Measurements from ENCODE around the gene ZNF521. TPM values are rescaled to one million over a fixed set of nuclear protein-coding genes. Genes with fewer than 3 reads are reported as not detected.

ZNF521 gene
- total and polyA plus RNA-seq, 2 donors (not counting 3 experiments of a cell fraction or from before 2014, with no cell fraction given): 111 to 168 TPM

- TF ChIP-seq POLR2A (IDR thresholded peaks at IDR 0.05; ENCODE audit: low read depth, low read length) (no peak), FOS (IDR thresholded peaks at IDR 0.05; ENCODE audit: borderline replicate concordance, insufficient read depth, low read length) (no peak), EZH2 (IDR thresholded peaks at IDR 0.05; ENCODE audit: borderline replicate concordance, low read depth, low read length, severe bottlenecking) (no peak)
- no peak overlapping the region for H2AFZ ChIP-seq (ENCODE audit: low read depth, low read length)
- H3K9me1 ChIP-seq (replicated peaks; ENCODE audit: control insufficient read depth, extremely low read depth, insufficient read depth, low read length): no peaks in the 10 kb centered on the region
- H4K20me1 ChIP-seq (replicated peaks; ENCODE audit: control insufficient read depth, extremely low read depth, insufficient read depth, low read length): peaks cover 30% of the 10 kb centered on the region
- no peak overlapping the region for H3K9ac ChIP-seq (replicated peaks; ENCODE audit: extremely low read depth, insufficient read depth, low read length)
- FAIRE-seq (no peak), DNase-seq (ENCODE audit: low read depth, low spot score) (no peak)
- dilution Hi-C loops (cut with MboI; ENCODE audit: extremely low pct_ligation_motif_present, low sequenced_read_pairs): no loop called here
- H3K27ac ChIP-seq (ENCODE audit: insufficient read depth, low read depth, low read length): no peak overlapping the region
- intact Hi-C loops (cut with micrococcal nuclease): no loop called here
- no peak overlapping the region for H3K4me3 ChIP-seq (replicated peaks in 1 of 3; ENCODE audit: insufficient read depth in 1 of 3, low read depth in 1 of 3, low read length in 3 of 3)
- BruUV-seq (replicated peaks): no TSS peak
- CTCF ChIA-PET: no interaction called here
- no peaks in the 10 kb centered on the region for H3K27me3 ChIP-seq (ENCODE audit: control insufficient read depth in 2 of 2, insufficient read depth in 2 of 2, low read length in 2 of 2)
- peaks cover 7% of the 10 kb centered on the region for H3K79me2 ChIP-seq (ENCODE audit: control insufficient read depth, insufficient read depth, low read length)
- peaks cover 15% of the 10 kb centered on the region for H3K4me1 ChIP-seq (ENCODE audit: control insufficient read depth, extremely low read depth, insufficient read depth, low read length)
- H3K36me3 ChIP-seq (ENCODE audit: control insufficient read depth in 2 of 2, extremely low read depth in 1 of 2, insufficient read depth in 2 of 2, low read length in 2 of 2): no peaks in the 10 kb centered on the region
- POLR2A ChIA-PET: no interaction called here
- no peak overlapping the region for H3K4me2 ChIP-seq (ENCODE audit: insufficient read depth, low read length)
- no peaks in the 10 kb centered on the region for H3K9me3 ChIP-seq (replicated peaks; ENCODE audit: control insufficient read depth, insufficient read depth, low read length)
Observed at GRCh38 chr18:25181993-25182392, 170.0 kb downstream of the ZNF521 start.

DNA sequence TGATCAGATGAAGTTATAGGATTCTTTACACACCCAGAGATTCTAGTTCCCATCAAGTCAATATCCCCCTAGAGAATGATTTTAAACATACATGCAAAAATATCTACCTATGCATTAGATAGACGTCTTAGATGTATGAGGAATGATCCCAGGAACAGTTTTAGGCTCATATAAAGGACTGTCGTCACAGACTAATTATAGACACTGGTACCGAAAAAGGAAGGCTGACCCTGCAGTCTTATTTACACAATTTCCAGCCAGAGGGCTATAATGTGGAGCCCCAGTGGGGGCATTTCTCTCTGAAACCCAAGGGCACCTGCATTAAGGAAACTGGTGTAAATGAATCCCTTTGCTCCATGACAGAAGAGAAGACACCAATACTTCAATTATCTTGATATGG lies 170.4 kb downstream of the ZNF521 start:
- no peaks in the 10 kb centered on the region for H3K9me3 ChIP-seq (replicated peaks; ENCODE audit: control insufficient read depth, insufficient read depth, low read length)
- peaks cover 15% of the 10 kb centered on the region for H3K4me1 ChIP-seq (ENCODE audit: control insufficient read depth, extremely low read depth, insufficient read depth, low read length)
- H3K79me2 ChIP-seq (ENCODE audit: control insufficient read depth, insufficient read depth, low read length): peaks cover 7% of the 10 kb centered on the region
- no peaks in the 10 kb centered on the region for H3K9me1 ChIP-seq (replicated peaks; ENCODE audit: control insufficient read depth, extremely low read depth, insufficient read depth, low read length)
- dilution Hi-C loops (cut with MboI; ENCODE audit: extremely low pct_ligation_motif_present, low sequenced_read_pairs): no loop called here
- H4K20me1 ChIP-seq (replicated peaks; ENCODE audit: control insufficient read depth, extremely low read depth, insufficient read depth, low read length): peaks cover 30% of the 10 kb centered on the region
- H3K27me3 ChIP-seq (ENCODE audit: control insufficient read depth in 2 of 2, insufficient read depth in 2 of 2, low read length in 2 of 2): no peaks in the 10 kb centered on the region
- intact Hi-C loops (cut with micrococcal nuclease): no loop called here
- no peak overlapping the region for H3K4me3 ChIP-seq (replicated peaks in 1 of 3; ENCODE audit: insufficient read depth in 1 of 3, low read depth in 1 of 3, low read length in 3 of 3)
- H3K27ac ChIP-seq (ENCODE audit: insufficient read depth, low read depth, low read length): no peak overlapping the region
- CTCF ChIA-PET: no interaction called here
- H3K9ac ChIP-seq (replicated peaks; ENCODE audit: extremely low read depth, insufficient read depth, low read length): no peak overlapping the region
- DNase-seq (ENCODE audit: low read depth, low spot score) (no peak), FAIRE-seq (no peak)
- H3K4me2 ChIP-seq (ENCODE audit: insufficient read depth, low read length): no peak overlapping the region
- no peak for TF ChIP-seq GATA2 (IDR thresholded peaks at IDR 0.05; ENCODE audit: insufficient read depth, insufficient read length, low read depth, low read length)
- TF ChIP-seq FOS (IDR thresholded peaks at IDR 0.05; ENCODE audit: borderline replicate concordance, insufficient read depth, low read length): no peak
- no peak for TF ChIP-seq EZH2 (IDR thresholded peaks at IDR 0.05; ENCODE audit: borderline replicate concordance, low read depth, low read length, severe bottlenecking)
- no peak for TF ChIP-seq POLR2AphosphoS5 (IDR thresholded peaks at IDR 0.05; ENCODE audit: insufficient read depth, low read depth, low read length)
- no peak for TF ChIP-seq MYC (IDR thresholded peaks at IDR 0.05; ENCODE audit: low read depth, low read length)
- no peak for TF ChIP-seq MAX (IDR thresholded peaks at IDR 0.05; ENCODE audit: insufficient read depth, insufficient read length)
- TF ChIP-seq POLR2A (IDR thresholded peaks at IDR 0.05; ENCODE audit: low read depth, low read length): no peak
- TF ChIP-seq, protein P1, sequence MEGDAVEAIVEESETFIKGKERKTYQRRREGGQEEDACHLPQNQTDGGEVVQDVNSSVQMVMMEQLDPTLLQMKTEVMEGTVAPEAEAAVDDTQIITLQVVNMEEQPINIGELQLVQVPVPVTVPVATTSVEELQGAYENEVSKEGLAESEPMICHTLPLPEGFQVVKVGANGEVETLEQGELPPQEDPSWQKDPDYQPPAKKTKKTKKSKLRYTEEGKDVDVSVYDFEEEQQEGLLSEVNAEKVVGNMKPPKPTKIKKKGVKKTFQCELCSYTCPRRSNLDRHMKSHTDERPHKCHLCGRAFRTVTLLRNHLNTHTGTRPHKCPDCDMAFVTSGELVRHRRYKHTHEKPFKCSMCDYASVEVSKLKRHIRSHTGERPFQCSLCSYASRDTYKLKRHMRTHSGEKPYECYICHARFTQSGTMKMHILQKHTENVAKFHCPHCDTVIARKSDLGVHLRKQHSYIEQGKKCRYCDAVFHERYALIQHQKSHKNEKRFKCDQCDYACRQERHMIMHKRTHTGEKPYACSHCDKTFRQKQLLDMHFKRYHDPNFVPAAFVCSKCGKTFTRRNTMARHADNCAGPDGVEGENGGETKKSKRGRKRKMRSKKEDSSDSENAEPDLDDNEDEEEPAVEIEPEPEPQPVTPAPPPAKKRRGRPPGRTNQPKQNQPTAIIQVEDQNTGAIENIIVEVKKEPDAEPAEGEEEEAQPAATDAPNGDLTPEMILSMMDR (IDR thresholded peaks at IDR 0.05; ENCODE audit: extremely low read depth in 1 of 2, insufficient read depth in 1 of 2, low read depth in 1 of 2, low read length in 2 of 2): no peak
- no peak for TF ChIP-seq JUN (IDR thresholded peaks at IDR 0.05; ENCODE audit: borderline replicate concordance, insufficient read depth, insufficient read length, low read depth)
- POLR2A ChIA-PET: no interaction called here
- no peaks in the 10 kb centered on the region for H3K36me3 ChIP-seq (ENCODE audit: control insufficient read depth in 2 of 2, extremely low read depth in 1 of 2, insufficient read depth in 2 of 2, low read length in 2 of 2)
- BruUV-seq (replicated peaks): no TSS peak
- no peak overlapping the region for H2AFZ ChIP-seq (ENCODE audit: low read depth, low read length)

Data from endothelial cell of umbilical vein (primary cell).